ENCODE data around the gene PAM. TPM values are rescaled to one million over a fixed set of nuclear protein-coding genes. Genes with fewer than 3 reads are reported as not detected.
A peak's percentile ranks its signal among the peaks of the same experiment; 100 is the strongest.

The PAM gene
- total and polyA plus RNA-seq, 2 of the 13 experiments (the other 11 are each of a cell fraction or from before 2014, with no cell fraction given): 20.2 to 79.1 TPM

DNA sequence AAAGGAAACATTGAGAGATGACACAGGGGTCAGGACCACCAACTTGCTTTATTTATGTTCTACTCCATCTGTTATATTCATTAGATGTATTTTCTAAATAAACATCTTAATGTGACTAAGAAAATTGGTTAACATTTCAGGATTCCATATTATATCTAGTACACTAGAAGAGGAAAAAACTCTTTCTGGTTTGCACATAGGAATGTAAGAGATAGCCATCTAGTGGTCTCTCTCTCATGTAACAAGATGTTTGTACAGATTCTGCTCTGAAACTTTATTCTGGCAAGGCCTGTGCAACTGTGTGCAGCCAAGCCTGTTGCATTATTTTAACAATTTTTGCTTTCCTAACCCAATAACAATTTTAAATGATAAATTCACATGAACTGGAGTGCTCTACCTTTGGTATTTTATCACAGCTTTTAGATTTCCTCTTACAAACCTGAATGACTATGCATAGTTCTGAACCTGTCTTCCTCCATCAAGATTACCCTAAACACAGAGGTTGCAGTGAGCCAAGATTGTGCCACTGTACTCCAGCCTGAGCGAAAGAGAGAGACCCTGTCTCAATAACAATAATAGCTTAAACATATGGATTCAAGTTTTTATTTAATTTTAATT, 216.7 kb downstream of the PAM start (continued):
- TF ChIP-seq CTCF (CRISPR knock-in tag; IDR thresholded peaks at IDR 0.05): peak; percentile 41; the same call in 1 of the 2 replicates
- TF ChIP-seq ZNF17 (CRISPR knock-in tag; IDR thresholded peaks at IDR 0.05): no peak
- TF ChIP-seq, protein P1, sequence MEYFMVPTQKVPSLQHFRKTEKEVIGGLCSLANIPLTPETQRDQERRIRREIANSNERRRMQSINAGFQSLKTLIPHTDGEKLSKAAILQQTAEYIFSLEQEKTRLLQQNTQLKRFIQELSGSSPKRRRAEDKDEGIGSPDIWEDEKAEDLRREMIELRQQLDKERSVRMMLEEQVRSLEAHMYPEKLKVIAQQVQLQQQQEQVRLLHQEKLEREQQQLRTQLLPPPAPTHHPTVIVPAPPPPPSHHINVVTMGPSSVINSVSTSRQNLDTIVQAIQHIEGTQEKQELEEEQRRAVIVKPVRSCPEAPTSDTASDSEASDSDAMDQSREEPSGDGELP (IDR thresholded peaks at IDR 0.05; ENCODE audit: borderline replicate concordance, low read depth): no peak
- TF ChIP-seq KLF6 (CRISPR knock-in tag; IDR thresholded peaks at IDR 0.05): no peak
- no peak for TF ChIP-seq RCOR2 (CRISPR knock-in tag; IDR thresholded peaks at IDR 0.05)
- no peak for TF ChIP-seq ZNF549 (CRISPR knock-in tag; IDR thresholded peaks at IDR 0.05)
- no peak for TF ChIP-seq SP1 (IDR thresholded peaks at IDR 0.05)
- TF ChIP-seq SP1 (CRISPR knock-in tag; IDR thresholded peaks at IDR 0.05): no peak
- TF ChIP-seq ZNF468 (CRISPR knock-in tag; IDR thresholded peaks at IDR 0.05): no peak
- TF ChIP-seq ZNF660 (CRISPR knock-in tag; IDR thresholded peaks at IDR 0.05; ENCODE audit: borderline replicate concordance, low read depth): no peak
- no peak for TF ChIP-seq LRRFIP1 (CRISPR knock-in tag; conservative IDR thresholded peaks at IDR 0.05)
- TF ChIP-seq, protein P2, sequence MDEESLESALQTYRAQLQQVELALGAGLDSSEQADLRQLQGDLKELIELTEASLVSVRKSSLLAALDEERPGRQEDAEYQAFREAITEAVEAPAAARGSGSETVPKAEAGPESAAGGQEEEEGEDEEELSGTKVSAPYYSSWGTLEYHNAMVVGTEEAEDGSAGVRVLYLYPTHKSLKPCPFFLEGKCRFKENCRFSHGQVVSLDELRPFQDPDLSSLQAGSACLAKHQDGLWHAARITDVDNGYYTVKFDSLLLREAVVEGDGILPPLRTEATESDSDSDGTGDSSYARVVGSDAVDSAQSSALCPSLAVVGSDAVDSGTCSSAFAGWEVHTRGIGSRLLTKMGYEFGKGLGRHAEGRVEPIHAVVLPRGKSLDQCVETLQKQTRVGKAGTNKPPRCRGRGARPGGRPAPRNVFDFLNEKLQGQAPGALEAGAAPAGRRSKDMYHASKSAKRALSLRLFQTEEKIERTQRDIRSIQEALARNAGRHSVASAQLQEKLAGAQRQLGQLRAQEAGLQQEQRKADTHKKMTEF (CRISPR knock-in tag; IDR thresholded peaks at IDR 0.05): no peak
